Measurements from ENCODE around the gene PHYKPL.
"Not testable (repeated sequence)": the region's sequence is repeated elsewhere in the genome, so short reads cannot be mapped to it uniquely, and the experiment has no call there.

The PHYKPL gene

GRCh38 chr5:178261666-178262600 is 29.3 kb upstream of the PHYKPL start:
- DNase-seq: no peak

GRCh38 chr5:178259623-178260536 is 27.3 kb upstream of the PHYKPL start:
- DNase-seq: no peak

GRCh38 chr5:178257650-178258049 is 25.0 kb upstream of the PHYKPL start:
- DNase-seq: no peak

GRCh38 chr5:178256746-178257145 is 24.1 kb upstream of the PHYKPL start:
- DNase-seq: no peak

GRCh38 chr5:178253632-178254031 is 21.0 kb upstream of the PHYKPL start:
- DNase-seq: not testable (repeated sequence)

- no peak for DNase-seq
Measured at GRCh38 chr5:178252258-178252657, 19.7 kb upstream of the PHYKPL start.

GRCh38 chr5:178250263-178250662 is 17.7 kb upstream of the PHYKPL start:
- DNase-seq: no peak

- DNase-seq: no peak
Measured at GRCh38 chr5:178249191-178249989, 16.8 kb upstream of the PHYKPL start.

- no peak for DNase-seq
Measured at GRCh38 chr5:178248750-178249149, 16.1 kb upstream of the PHYKPL start.

- no peak for DNase-seq
Measured at GRCh38 chr5:178247481-178248456, 15.2 kb upstream of the PHYKPL start.

- no peak for DNase-seq
Measured at GRCh38 chr5:178246624-178247279, 14.2 kb upstream of the PHYKPL start.

- DNase-seq: no peak
Measured at GRCh38 chr5:178245389-178245788, 12.8 kb upstream of the PHYKPL start.

GRCh38 chr5:178244576-178244975 is 12.0 kb upstream of the PHYKPL start:
- DNase-seq: no peak

GRCh38 chr5:178242416-178242815 is 9.8 kb upstream of the PHYKPL start:
- DNase-seq: no peak

GRCh38 chr5:178241688-178242231 is 9.2 kb upstream of the PHYKPL start:
- no peak for DNase-seq

GRCh38 chr5:178241231-178241663 is 8.6 kb upstream of the PHYKPL start:
- no peak for DNase-seq

- no peak for DNase-seq
Measured at GRCh38 chr5:178240766-178241165, 8.2 kb upstream of the PHYKPL start.

- DNase-seq: no peak
Measured at GRCh38 chr5:178240341-178240741, 7.7 kb upstream of the PHYKPL start.

- not testable (repeated sequence) for DNase-seq
Measured at GRCh38 chr5:178239626-178240301, 7.2 kb upstream of the PHYKPL start.

Measured in NCI-H2171 (cell line).